IMR-90 (cell line): ENCODE results near the gene CYP17A1. TPM values are rescaled to one million over a fixed set of nuclear protein-coding genes. Genes with fewer than 3 reads are reported as not detected.

Experiments used
- ATAC-seq: fragments of 200-7000 bp; cut with Tn5 transposase; 2 replicates; pipeline ENCODE4 v1.9.1; 2020; ENCODE audit warnings: low read depth, mild to moderate bottlenecking, moderate library complexity
- BruUV-seq: library from RNA; stranded (reverse); fragments of 400-500 nt; replicated peaks from 2 replicates; lab custom pipeline; 2021; lab: Mats Ljungman, UMichigan
- CTCF ChIA-PET: fragments of 300-600 bp; formaldehyde crosslinking; extraction: SDS; loops from one replicate; lab custom pipeline; 2021; ENCODE audit warnings: antibody characterized with exemption; lab: Yijun Ruan, JAX
- POLR2A ChIA-PET: fragments of 300-600 bp; sonication (Branson Sonifier 250); formaldehyde crosslinking; loops from one replicate; lab custom pipeline; 2022; ENCODE audit warnings: antibody characterized with exemption; ENCODE audit not compliant: unreplicated experiment; lab: Charles Lee
- DNase-seq: peaks from one replicate; pipeline ENCODE4 v3.0.0; 2013
- H2AFZ ChIP-seq: replicated peaks from 2 replicates; pipeline ENCODE3; 2013; ENCODE audit warnings: low read length, mild to moderate bottlenecking; ENCODE audit not compliant: poor library complexity
- H2AK5ac ChIP-seq: 2 replicates; pipeline ENCODE4 v1.6.1; 2013; ENCODE audit warnings: low read depth, low read length, inconsistent platforms
- H2AK9ac ChIP-seq: replicated peaks from 2 replicates; pipeline ENCODE3; 2013; ENCODE audit warnings: mild to moderate bottlenecking, low read depth, low read length, moderate library complexity; ENCODE audit not compliant: poor library complexity
- H2BK120ac ChIP-seq: 2 replicates; pipeline ENCODE4 v1.6.1; 2013; ENCODE audit warnings: low read depth, low read length, inconsistent platforms
- H2BK15ac ChIP-seq: 3 replicates; pipeline ENCODE4 v1.6.1; 2013; ENCODE audit warnings: low read depth, low read length, inconsistent platforms
- H2BK20ac ChIP-seq: 2 replicates; pipeline ENCODE4 v1.6.1; 2013; ENCODE audit warnings: low read depth, mild to moderate bottlenecking, inconsistent platforms, low read length, moderate library complexity
- H2BK5ac ChIP-seq: 2 replicates; pipeline ENCODE4 v1.6.1; 2013; ENCODE audit warnings: mild to moderate bottlenecking, low read depth, low read length, inconsistent platforms; ENCODE audit not compliant: poor library complexity, severe bottlenecking
- H3K14ac ChIP-seq: replicated peaks from 2 replicates; pipeline ENCODE4 v1.6.1; 2013; ENCODE audit warnings: low read depth, low read length, inconsistent platforms
- H3K18ac ChIP-seq: 2 replicates; pipeline ENCODE4 v1.6.1; 2013; ENCODE audit warnings: low read depth, low read length, control low read depth
- H3K23ac ChIP-seq: 2 replicates; pipeline ENCODE4 v1.6.1; 2013; ENCODE audit warnings: low read depth, low read length, inconsistent platforms
- H3K27ac ChIP-seq: 2 replicates; pipeline ENCODE4 v1.5.1; 2013; ENCODE audit warnings: mild to moderate bottlenecking, control low read depth, low read length; ENCODE audit not compliant: insufficient read depth
- H3K27me3 ChIP-seq: 2 replicates; pipeline ENCODE4 v1.6.1; 2013; ENCODE audit warnings: low read length; ENCODE audit not compliant: control insufficient read depth, insufficient read depth
- H3K36me3 ChIP-seq: 2 replicates; pipeline ENCODE4 v1.6.1; 2013; ENCODE audit warnings: low read length, mixed read lengths; ENCODE audit not compliant: control insufficient read depth, insufficient read depth
- H3K4ac ChIP-seq: 2 replicates; pipeline ENCODE4 v1.6.1; 2013; ENCODE audit warnings: low read depth, low read length, inconsistent platforms
- H3K4me1 ChIP-seq: 2 replicates; pipeline ENCODE4 v1.6.1; 2013; ENCODE audit warnings: low read length, mixed read lengths; ENCODE audit not compliant: control insufficient read depth, insufficient read depth
- H3K4me2 ChIP-seq: 2 replicates; pipeline ENCODE4 v1.6.1; 2013; ENCODE audit warnings: low read depth, mild to moderate bottlenecking, control low read depth, low read length, moderate library complexity
- H3K4me3 ChIP-seq: 2 replicates; pipeline ENCODE4 v1.5.1; 2013; ENCODE audit warnings: low read depth, mild to moderate bottlenecking, control low read depth, low read length, moderate library complexity; ENCODE audit not compliant: insufficient read depth
- H3K56ac ChIP-seq: 2 replicates; pipeline ENCODE4 v1.6.1; 2013; ENCODE audit warnings: low read length, inconsistent platforms; ENCODE audit not compliant: insufficient read depth; ENCODE audit errors: extremely low read depth
- H3K79me1 ChIP-seq, 2 experiments: 2 replicates each; pipeline ENCODE4 v1.6.1; 2013; ENCODE audit warnings: low read length in 2 of 2, inconsistent platforms in 1 of 2, low read depth in 1 of 2
- H3K9ac ChIP-seq: 2 replicates; pipeline ENCODE4 v1.6.1; 2013; ENCODE audit warnings: low read depth, low read length, control low read depth
- H3K9me1 ChIP-seq: 2 replicates; pipeline ENCODE4 v1.6.1; 2013; ENCODE audit warnings: low read length, inconsistent platforms; ENCODE audit not compliant: insufficient read depth
- H3K9me3 ChIP-seq: 2 replicates; pipeline ENCODE4 v1.6.1; 2013; ENCODE audit warnings: low read length; ENCODE audit not compliant: control insufficient read depth, insufficient read depth
- H4K20me1 ChIP-seq: 2 replicates; pipeline ENCODE4 v1.6.1; 2013; ENCODE audit warnings: low read length, inconsistent platforms; ENCODE audit not compliant: insufficient read depth
- H4K5ac ChIP-seq: 2 replicates; pipeline ENCODE4 v1.6.1; 2013; ENCODE audit warnings: mild to moderate bottlenecking, low read depth, low read length, control low read depth
- H4K8ac ChIP-seq, 2 experiments: 2 replicates each; pipeline ENCODE4 v1.6.1; 2013; ENCODE audit warnings: low read depth in 2 of 2, low read length in 2 of 2, control low read depth in 1 of 2, inconsistent platforms in 1 of 2
- H4K91ac ChIP-seq: 2 replicates; pipeline ENCODE4 v1.6.1; 2013; ENCODE audit warnings: low read depth, low read length, inconsistent platforms; ENCODE audit not compliant: insufficient read depth
- BHLHE40 ChIP-seq: fragments of 150-350 bp; IDR thresholded peaks from 2 replicates; pipeline ENCODE4 v1.6.1; 2016; ENCODE audit warnings: mild to moderate bottlenecking, low read depth, low read length
- CHD1 ChIP-seq: IDR thresholded peaks from 2 replicates; pipeline ENCODE4 v1.6.1; 2012; ENCODE audit warnings: low read depth, low read length, improper control_type of control experiment
- FOS ChIP-seq: fragments of 150-350 bp; IDR thresholded peaks from 2 replicates; pipeline ENCODE4 v1.6.1; 2016; ENCODE audit warnings: low read depth, low read length
- MXI1 ChIP-seq: IDR thresholded peaks from 2 replicates; pipeline ENCODE4 v1.6.1; 2012; ENCODE audit warnings: low read depth, mild to moderate bottlenecking, low read length, moderate library complexity, borderline replicate concordance
- NFE2L2 ChIP-seq: fragments of 150-350 bp; IDR thresholded peaks from 2 replicates; pipeline ENCODE4 v1.6.1; 2016; ENCODE audit warnings: low read depth, mild to moderate bottlenecking, low read length
- POLR2A ChIP-seq: IDR thresholded peaks from 2 replicates; pipeline ENCODE4 v1.6.1; 2012; ENCODE audit warnings: mild to moderate bottlenecking, low read depth, low read length
- RAD21 ChIP-seq: IDR thresholded peaks from 2 replicates; pipeline ENCODE4 v1.6.1; 2012; ENCODE audit warnings: low read length, improper control_type of control experiment
- RCOR1 ChIP-seq: IDR thresholded peaks from 2 replicates; pipeline ENCODE4 v1.6.1; 2012; ENCODE audit warnings: mild to moderate bottlenecking, low read length, improper control_type of control experiment; ENCODE audit not compliant: insufficient replicate concordance
- RFX5 ChIP-seq: IDR thresholded peaks from 2 replicates; pipeline ENCODE4 v1.8.0; 2012; ENCODE audit warnings: low read depth, mild to moderate bottlenecking, low read length, moderate library complexity
- SMC3 ChIP-seq: fragments of 150-350 bp; IDR thresholded peaks from 2 replicates; pipeline ENCODE4 v1.6.1; 2016; ENCODE audit warnings: low read depth, mild to moderate bottlenecking, antibody characterized with exemption, low read length, moderate library complexity
- USF2 ChIP-seq: fragments of 150-350 bp; IDR thresholded peaks from 2 replicates; pipeline ENCODE4 v1.6.1; 2017; ENCODE audit warnings: mild to moderate bottlenecking, antibody characterized with exemption, low read length, low read depth
- WGBS, 2 experiments: methylation state at CpG; one replicate each; pipeline versions ENCODE4 v1.1.5 to v1.1.7; 2013; ENCODE audit warnings: missing lambda C conversion rate in 2 of 2; ENCODE audit not compliant: insufficient read length in 1 of 2; ENCODE audit errors: extremely low coverage in 2 of 2; 5-methylcytosine and 5-hydroxymethylcytosine counted together
- dilution Hi-C: fragments of 300-500 bp; cut with HindIII; formaldehyde crosslinking; loops from one replicate; pipeline ENCODE4 v1.14.3; 2018; ENCODE audit warnings: low sequenced_read_pairs; ENCODE audit not compliant: unreplicated experiment
- in situ Hi-C: fragments of 300-500 bp; cut with MboI; formaldehyde crosslinking; loops from 3 replicates; pipeline ENCODE4 v1.14.3; 2019; ENCODE audit warnings: low sequenced_read_pairs, inconsistent platforms, mixed read lengths
- intact Hi-C: fragments of 100-400 bp; cut with micrococcal nuclease; formaldehyde crosslinking; loops from 2 replicates; pipeline ENCODE4 v1.10.0; 2022
- polyA plus RNA-seq, 3 experiments: library from polyadenylated mRNA; depleted of rRNA; stranded (reverse); fragments of >200 nt; gene quantifications; 2 replicates each; pipeline ENCODE4 v1.2.3, GENCODE V29; 2012; ENCODE audit warnings: low replicate concordance in 1 of 3
- total RNA-seq: library from RNA; depleted of rRNA; stranded (reverse); fragments of >200 nt; gene quantifications from 2 replicates; pipeline ENCODE4 v1.2.3, GENCODE V29; 2012
- TF ChIP-seq, protein P1 (sequence below): fragments of 150-350 bp; IDR thresholded peaks from 2 replicates; pipeline ENCODE4 v1.6.1; 2016; ENCODE audit warnings: low read depth, mild to moderate bottlenecking, low read length, moderate library complexity, borderline replicate concordance

The CYP17A1 gene
- total and polyA plus RNA-seq, 2 of the 4 experiments (the other 2 are of a cell fraction) = not detected

- CTCF ChIA-PET = interaction anchor here (0.5 kb wide), 1 partner anchor 61 kb away, joined by 4 read pairs; no protein-coding TSS in a partner anchor
- no TSS peak for BruUV-seq
- intact Hi-C loops = no loop called here
Measured at GRCh38 chr10:102863660-102864059, 26.4 kb upstream of the CYP17A1 start.

More at GRCh38 chr10:102863660-102864059, 26.4 kb upstream of the CYP17A1 start:
- Histone ChIP-seq H3K9me1 (no peaks in the 10 kb centered on the region; the same call in 1 of the 2 replicates), H2BK120ac (no peak overlapping the region), H4K5ac (no peak overlapping the region), H2BK15ac (no peak overlapping the region), H3K23ac (no peak overlapping the region), H3K27ac (no peak overlapping the region), H3K4me1 (no peaks in the 10 kb centered on the region), H2AK9ac (no peak overlapping the region), H2AFZ (no peak overlapping the region), H3K14ac (no peak overlapping the region), H4K91ac (no peak overlapping the region), H3K36me3 (peaks cover 5% of the 10 kb centered on the region; the same call in 1 of the 2 replicates), H3K9me3 (no peaks in the 10 kb centered on the region), H3K9ac (no peak overlapping the region), H3K79me1 (0 out of 4 replicates have a peak, but pooled peaks cover 0 to 9% of the 10 kb centered on the region in 2 experiments), H3K4me3 (no peak overlapping the region), H2BK5ac (no peak overlapping the region), H3K4ac (no peak overlapping the region), H3K18ac (no peak overlapping the region), H3K4me2 (no peak overlapping the region), H4K8ac (no peak overlapping the region), H2BK20ac (no peak overlapping the region), H4K20me1 (no peaks in the 10 kb centered on the region; the same call in 1 of the 2 replicates), H2AK5ac (no peak overlapping the region), H3K27me3 (no peaks in the 10 kb centered on the region), H3K56ac (no peak overlapping the region)
- WGBS, 2 experiments = no CpG with 5 or more reads among the region's 2 CpGs
- ATAC-seq (peak; percentile 53), DNase-seq (no peak)
- in situ Hi-C loops = no loop called here
- POLR2A ChIA-PET = no interaction called here
- TF ChIP-seq NFE2L2 (no peak), RFX5 (no peak), POLR2A (no peak), MXI1 (no peak), BHLHE40 (no peak), RAD21 (no peak), RCOR1 (no peak), FOS (no peak), CHD1 (no peak), USF2 (no peak), SMC3 (no peak)
- TF ChIP-seq, protein P1, sequence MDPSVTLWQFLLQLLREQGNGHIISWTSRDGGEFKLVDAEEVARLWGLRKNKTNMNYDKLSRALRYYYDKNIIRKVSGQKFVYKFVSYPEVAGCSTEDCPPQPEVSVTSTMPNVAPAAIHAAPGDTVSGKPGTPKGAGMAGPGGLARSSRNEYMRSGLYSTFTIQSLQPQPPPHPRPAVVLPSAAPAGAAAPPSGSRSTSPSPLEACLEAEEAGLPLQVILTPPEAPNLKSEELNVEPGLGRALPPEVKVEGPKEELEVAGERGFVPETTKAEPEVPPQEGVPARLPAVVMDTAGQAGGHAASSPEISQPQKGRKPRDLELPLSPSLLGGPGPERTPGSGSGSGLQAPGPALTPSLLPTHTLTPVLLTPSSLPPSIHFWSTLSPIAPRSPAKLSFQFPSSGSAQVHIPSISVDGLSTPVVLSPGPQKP = no peak
- dilution Hi-C loops = no loop called here
